DMS153 treated with DMSO at 0.1 percent for 48 hours (cell line): ENCODE data around the gene SGO1.
"Not testable (repeated sequence)": the region's sequence is repeated elsewhere in the genome, so short reads cannot be mapped to it uniquely, and the experiment has no call there.

Source experiments
- DNase-seq: peaks from one replicate; lab custom pipeline; 2025; ENCODE audit not compliant: unreplicated experiment; lab: John Stamatoyannopoulos, UW

SGO1 gene

GRCh38 chr3:20185679-20186599 lies at the start of gene SGO1:
TSS of gene SGO1 (minus strand) at chr3:20186206. CDS start at chr3:20184027, 2,179 bp downstream.
- peak; percentile 20 for DNase-seq

GRCh38 chr3:20235796-20236195 lies 49.8 kb upstream of the SGO1 start:
- DNase-seq, result no peak

- no peak for DNase-seq
Observed at GRCh38 chr3:20232906-20233780, 47.1 kb upstream of the SGO1 start.

- no peak for DNase-seq
Observed at GRCh38 chr3:20230954-20231353, 44.9 kb upstream of the SGO1 start.

GRCh38 chr3:20225769-20226168 lies 39.8 kb upstream of the SGO1 start:
- DNase-seq, result no peak

- DNase-seq, result no peak
Observed at GRCh38 chr3:20222274-20222673, 36.3 kb upstream of the SGO1 start.

GRCh38 chr3:20218215-20218614 lies 32.2 kb upstream of the SGO1 start:
- DNase-seq, result no peak

GRCh38 chr3:20215636-20216035 lies 29.6 kb upstream of the SGO1 start:
- no peak for DNase-seq

- DNase-seq, result not testable (repeated sequence)
Observed at GRCh38 chr3:20213491-20213890, 27.5 kb upstream of the SGO1 start.

- not testable (repeated sequence) for DNase-seq
Observed at GRCh38 chr3:20207945-20208344, 21.9 kb upstream of the SGO1 start.

- not testable (repeated sequence) for DNase-seq
Observed at GRCh38 chr3:20205898-20206297, 19.9 kb upstream of the SGO1 start.

- no peak for DNase-seq
Observed at GRCh38 chr3:20201143-20201542, 15.1 kb upstream of the SGO1 start.

- DNase-seq, result no peak
Observed at GRCh38 chr3:20197775-20198174, 11.8 kb upstream of the SGO1 start.

GRCh38 chr3:20194793-20195460 lies 8.9 kb upstream of the SGO1 start:
- DNase-seq, result no peak

GRCh38 chr3:20190991-20191390 lies 5.0 kb upstream of the SGO1 start:
- DNase-seq, result no peak

GRCh38 chr3:20186600-20187004 lies 596 bp upstream of the SGO1 start:
- DNase-seq, result no peak

GRCh38 chr3:20185331-20185678 lies 701 bp downstream of the SGO1 start:
- DNase-seq, result no peak

GRCh38 chr3:20182206-20182605 lies 3.8 kb downstream of the SGO1 start:
- no peak for DNase-seq

- no peak for DNase-seq
Observed at GRCh38 chr3:20181276-20181675, 4.7 kb downstream of the SGO1 start.

- DNase-seq, result no peak
Observed at GRCh38 chr3:20173844-20174410, 12.1 kb downstream of the SGO1 start.

- no peak for DNase-seq
Observed at GRCh38 chr3:20161714-20162113, 24.3 kb downstream of the SGO1 start.
